HepG2 (cell line): ENCODE results near the gene MYOZ1. TPM values are rescaled to one million over a fixed set of nuclear protein-coding genes. Genes with fewer than 3 reads are reported as not detected.

Experiments used
- ATF3 ChIP-seq: sonication (generic); formaldehyde crosslinking; IDR thresholded peaks from 2 replicates; pipeline ENCODE4 v1.4.0; 2020; ENCODE audit warnings: missing genetic modification reagents
- CHCHD3 ChIP-seq: sonication (generic); formaldehyde crosslinking; IDR thresholded peaks from 2 replicates; pipeline ENCODE4 v1.8.0; 2022; ENCODE audit warnings: mild to moderate bottlenecking, missing genetic modification reagents, moderate library complexity
- FOXM1 ChIP-seq: sonication (generic); formaldehyde crosslinking; IDR thresholded peaks from 2 replicates; pipeline ENCODE4 v1.5.0; 2020; ENCODE audit warnings: missing genetic modification reagents
- HNRNPH1 ChIP-seq: fragments of 200-400 bp; formaldehyde crosslinking; optimal IDR thresholded peaks from 2 replicates; pipeline ENCODE3; 2017; ENCODE audit warnings: mild to moderate bottlenecking, low read depth, low read length
- MLLT10 ChIP-seq: sonication (generic); formaldehyde crosslinking; IDR thresholded peaks from 2 replicates; pipeline ENCODE4 v1.4.0; 2020; ENCODE audit warnings: missing genetic modification reagents
- POGZ ChIP-seq: sonication (generic); formaldehyde crosslinking; IDR thresholded peaks from 2 replicates; pipeline ENCODE4 v1.4.0; 2020; ENCODE audit warnings: mild to moderate bottlenecking, missing genetic modification reagents
- RARG ChIP-seq: sonication (generic); formaldehyde crosslinking; IDR thresholded peaks from 2 replicates; pipeline ENCODE4 v1.4.0; 2020; ENCODE audit warnings: low read depth, mild to moderate bottlenecking, missing genetic modification reagents
- RNF2 ChIP-seq: fragments of 450-650 bp; conservative IDR thresholded peaks from 2 replicates; pipeline ENCODE4 v1.6.1; 2016; ENCODE audit warnings: low read depth
- ZBTB39 ChIP-seq: sonication (generic); formaldehyde crosslinking; IDR thresholded peaks from 2 replicates; pipeline ENCODE4 v1.5.0; 2020; ENCODE audit warnings: missing genetic modification reagents
- ZBTB40 ChIP-seq, 2 experiments: fragments of 450-650 bp in 1 of 2; sonication (generic) in 1 of 2; formaldehyde crosslinking in 1 of 2; IDR thresholded peaks; 2 replicates each; pipeline versions ENCODE4 v1.6.1 to v1.8.0; 2016 to 2022; ENCODE audit warnings: antibody characterized with exemption in 1 of 2, mild to moderate bottlenecking in 1 of 2, missing genetic modification reagents in 1 of 2
- ZFP36 ChIP-seq: fragments of 150-350 bp; IDR thresholded peaks from 2 replicates; pipeline ENCODE4 v1.6.1; 2018; ENCODE audit warnings: borderline replicate concordance, low read length, low read depth; ENCODE audit not compliant: partially characterized antibody
- ZNF329 ChIP-seq: sonication (generic); formaldehyde crosslinking; IDR thresholded peaks from 2 replicates; pipeline ENCODE4 v1.9.0; 2021; ENCODE audit warnings: low read depth, mild to moderate bottlenecking, missing genetic modification reagents
- ZNF335 ChIP-seq: sonication (generic); formaldehyde crosslinking; IDR thresholded peaks from 2 replicates; pipeline ENCODE4 v1.4.0; 2020; ENCODE audit warnings: missing genetic modification reagents
- ZNF749 ChIP-seq: sonication (generic); formaldehyde crosslinking; IDR thresholded peaks from 2 replicates; pipeline ENCODE4 v1.8.0; 2022; ENCODE audit warnings: mild to moderate bottlenecking, missing genetic modification reagents, moderate library complexity, borderline replicate concordance
- ZUFSP ChIP-seq: sonication (generic); formaldehyde crosslinking; IDR thresholded peaks from 2 replicates; pipeline ENCODE4 v1.9.0; 2021; ENCODE audit warnings: missing genetic modification reagents, mild to moderate bottlenecking, borderline replicate concordance
- polyA plus RNA-seq, 8 experiments: library from polyadenylated mRNA; depleted of rRNA in 3 of 8; stranded (reverse) in 7 of 8; unstranded in 1 of 8; fragments of >200 nt; fragmentation: Illumina TruSeq in 4 of 8; extraction: Trizol in 4 of 8; gene quantifications; 2 replicates each; pipeline versions ENCODE4 v1.2.1 to v1.2.3, GENCODE V29; 2011 to 2016; ENCODE audit warnings: low read depth in 4 of 8, missing spikeins in 1 of 8, mixed read lengths in 1 of 8; ENCODE audit not compliant: insufficient read depth in 1 of 8
- total RNA-seq, 5 experiments: library from RNA; depleted of rRNA; stranded (reverse); fragments of >200 nt; fragmentation: Illumina TruSeq; extraction: Trizol; gene quantifications; 2 replicates each; pipeline ENCODE4 v1.2.3, GENCODE V29; 2016; ENCODE audit warnings: low read depth in 1 of 5

The MYOZ1 gene
- total and polyA plus RNA-seq, 2 of the 13 experiments (the other 11 are each of a cell fraction or from before 2014, with no cell fraction given): not detected

- TF ChIP-seq ZBTB40 (IDR thresholded peaks at IDR 0.05): no peak
- peak; percentile 25; the same call in 1 of the 2 replicates for TF ChIP-seq ZBTB40 (CRISPR knock-in tag; IDR thresholded peaks at IDR 0.05)
- TF ChIP-seq FOXM1 (CRISPR knock-in tag): no peak
- TF ChIP-seq ZNF329: no peak
- no peak for TF ChIP-seq RNF2
- no peak for TF ChIP-seq MLLT10 (CRISPR knock-in tag)
- no peak for TF ChIP-seq ZNF749 (CRISPR knock-in tag)
- no peak for TF ChIP-seq ZUFSP
- TF ChIP-seq ZBTB39 (CRISPR knock-in tag): no peak
- no peak for TF ChIP-seq HNRNPH1
- TF ChIP-seq POGZ: peak; percentile 78
- TF ChIP-seq ZFP36: no peak
- no peak for TF ChIP-seq ZNF335 (CRISPR knock-in tag)
- TF ChIP-seq RARG: no peak
- TF ChIP-seq ATF3 (CRISPR knock-in tag): no peak
- TF ChIP-seq CHCHD3 (CRISPR knock-in tag): no peak
These were observed 15.2 kb downstream of the MYOZ1 start (continued) for GRCh38 chr10:73625884-73626752.
